ENCODE data around the gene STAG1. TPM values are rescaled to one million over a fixed set of nuclear protein-coding genes. Genes with fewer than 3 reads are reported as not detected.

The STAG1 gene
- total RNA-seq, 2 donors from 2014 or later, result 26.2 to 28.3 TPM

DNA sequence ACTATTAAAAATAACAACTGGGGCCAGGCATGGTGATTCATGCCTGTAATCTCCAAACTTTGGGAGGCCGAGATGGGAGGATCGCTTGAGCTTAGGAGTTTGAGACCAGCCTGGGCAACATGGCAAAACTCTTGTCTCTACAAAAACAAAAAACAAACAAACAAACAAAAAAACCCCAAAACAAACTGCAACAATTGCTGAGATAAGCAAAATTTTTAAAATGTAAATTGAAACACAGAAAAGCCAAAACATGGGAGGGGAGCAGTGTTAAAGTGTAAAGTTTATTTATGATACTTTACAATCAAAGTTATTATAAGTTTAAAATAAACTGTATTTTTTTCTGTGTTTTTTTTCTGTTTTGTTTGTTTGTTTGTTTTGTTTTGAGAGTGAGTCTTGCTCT, 294.4 kb downstream of the STAG1 start:
- 94 to 97% methylated on average over 2 of the region's 2 CpGs for WGBS, 2 donors
- no peaks in the 10 kb centered on the region for H3K4me1 ChIP-seq
- no peaks in the 10 kb centered on the region for H3K27me3 ChIP-seq

GRCh38 chr3:136456196-136456595, 296.0 kb downstream of the STAG1 start:
- WGBS, 2 donors, result 95 to 98% methylated on average over 2 of the region's 2 CpGs
- peaks cover 0 to 20% (median 0%) of the 10 kb centered on the region in 3 donors for H3K9me3 ChIP-seq
- no peak overlapping the region for H3K27ac ChIP-seq
- TF ChIP-seq, protein P1, sequence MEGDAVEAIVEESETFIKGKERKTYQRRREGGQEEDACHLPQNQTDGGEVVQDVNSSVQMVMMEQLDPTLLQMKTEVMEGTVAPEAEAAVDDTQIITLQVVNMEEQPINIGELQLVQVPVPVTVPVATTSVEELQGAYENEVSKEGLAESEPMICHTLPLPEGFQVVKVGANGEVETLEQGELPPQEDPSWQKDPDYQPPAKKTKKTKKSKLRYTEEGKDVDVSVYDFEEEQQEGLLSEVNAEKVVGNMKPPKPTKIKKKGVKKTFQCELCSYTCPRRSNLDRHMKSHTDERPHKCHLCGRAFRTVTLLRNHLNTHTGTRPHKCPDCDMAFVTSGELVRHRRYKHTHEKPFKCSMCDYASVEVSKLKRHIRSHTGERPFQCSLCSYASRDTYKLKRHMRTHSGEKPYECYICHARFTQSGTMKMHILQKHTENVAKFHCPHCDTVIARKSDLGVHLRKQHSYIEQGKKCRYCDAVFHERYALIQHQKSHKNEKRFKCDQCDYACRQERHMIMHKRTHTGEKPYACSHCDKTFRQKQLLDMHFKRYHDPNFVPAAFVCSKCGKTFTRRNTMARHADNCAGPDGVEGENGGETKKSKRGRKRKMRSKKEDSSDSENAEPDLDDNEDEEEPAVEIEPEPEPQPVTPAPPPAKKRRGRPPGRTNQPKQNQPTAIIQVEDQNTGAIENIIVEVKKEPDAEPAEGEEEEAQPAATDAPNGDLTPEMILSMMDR (IDR thresholded peaks at IDR 0.05), result no peak
- TF ChIP-seq POLR2A (IDR thresholded peaks at IDR 0.05), result no peak
- DNase-seq (no peak), ATAC-seq (no peak)
- H3K4me3 ChIP-seq, result no peak overlapping the region
- H3K36me3 ChIP-seq (replicated peaks in 1 of 2; ENCODE audit: insufficient read depth in 1 of 2, low read depth in 2 of 2), result no peaks in the 10 kb centered on the region
- H3K4me1 ChIP-seq, result no peaks in the 10 kb centered on the region
- H3K27me3 ChIP-seq, result no peaks in the 10 kb centered on the region
- intact Hi-C loops (cut with DNase I), result no loop called here

More for the DNA sequence above, 294.4 kb downstream of the STAG1 start:
- intact Hi-C loops (cut with DNase I), result no loop called here
- peaks cover 0 to 20% (median 0%) of the 10 kb centered on the region in 3 donors for H3K9me3 ChIP-seq
- H3K4me3 ChIP-seq, result no peak overlapping the region
- no peak overlapping the region for H3K27ac ChIP-seq
- DNase-seq, result no peak
- TF ChIP-seq, protein P1 (IDR thresholded peaks at IDR 0.05), result no peak
- no peak for TF ChIP-seq POLR2A (IDR thresholded peaks at IDR 0.05)
- no peaks in the 10 kb centered on the region for H3K36me3 ChIP-seq (replicated peaks in 1 of 2; ENCODE audit: insufficient read depth in 1 of 2, low read depth in 2 of 2)
- ATAC-seq, result no peak

DNA sequence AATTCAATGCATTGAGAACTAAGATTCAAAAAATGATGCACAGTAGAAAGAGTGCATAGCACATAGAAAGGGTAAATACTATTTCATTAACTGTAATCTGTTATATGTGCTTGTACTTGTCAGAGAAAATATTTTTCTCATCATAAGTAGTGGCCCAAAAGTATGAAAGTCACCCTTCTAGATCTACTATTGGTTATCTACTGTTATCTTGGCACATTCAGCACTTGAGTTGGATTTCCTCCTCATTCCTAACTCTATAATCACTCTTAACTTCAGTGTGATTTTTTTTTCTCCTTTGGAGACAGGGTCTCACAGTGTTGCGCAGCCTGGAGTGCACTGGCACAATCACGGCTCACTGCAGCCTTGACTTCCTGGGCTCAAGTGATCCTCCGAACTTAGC, 307.6 kb downstream of the STAG1 start:
- 92 to 100% methylated on average over 3 of the region's 3 CpGs for WGBS, 2 donors
- intact Hi-C loops (cut with DNase I), result no loop called here
- Histone ChIP-seq H3K4me3 (no peak overlapping the region), H3K4me1 (no peaks in the 10 kb centered on the region), H3K9me3 (no peaks in the 10 kb centered on the region), H3K27me3 (no peaks in the 10 kb centered on the region), H3K36me3 (replicated peaks in 1 of 2; ENCODE audit: insufficient read depth in 1 of 2, low read depth in 2 of 2) (peaks cover 5 to 13% of the 10 kb centered on the region in 2 donors), H3K27ac (no peak overlapping the region)
- no peak for DNase-seq
- no peak for ATAC-seq
- TF ChIP-seq, protein P1 (IDR thresholded peaks at IDR 0.05), result no peak
- no peak for TF ChIP-seq POLR2A (IDR thresholded peaks at IDR 0.05)

DNA sequence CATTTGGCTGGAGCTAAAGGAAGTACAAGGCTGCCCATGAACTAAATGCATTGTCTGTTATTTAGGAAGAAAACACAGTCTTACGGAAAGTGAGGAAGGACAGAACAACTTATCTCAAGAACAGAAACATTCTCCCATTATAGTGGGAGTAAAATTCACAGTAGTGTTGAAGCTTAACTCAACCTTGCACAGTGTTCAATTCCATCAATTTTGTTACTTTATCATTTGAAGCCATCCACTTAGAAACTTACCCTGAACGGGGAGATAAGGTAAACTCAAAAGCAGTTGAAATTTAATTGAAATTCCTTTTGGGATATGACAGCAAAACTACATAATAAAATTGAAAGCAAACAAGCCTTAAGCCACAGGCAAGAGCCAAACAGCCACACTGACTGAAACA, 315.1 kb downstream of the STAG1 start:
- TF ChIP-seq, protein P1 (IDR thresholded peaks at IDR 0.05), result no peak
- TF ChIP-seq POLR2A (IDR thresholded peaks at IDR 0.05), result no peak
- H3K4me3 ChIP-seq, result no peak overlapping the region
- no peaks in the 10 kb centered on the region for H3K9me3 ChIP-seq
- DNase-seq (no peak), ATAC-seq (no peak)
- H3K36me3 ChIP-seq (replicated peaks in 1 of 2; ENCODE audit: insufficient read depth in 1 of 2, low read depth in 2 of 2), result peaks cover 6 to 7% of the 10 kb centered on the region in 2 donors
- no peaks in the 10 kb centered on the region for H3K4me1 ChIP-seq
- H3K27me3 ChIP-seq, result no peaks in the 10 kb centered on the region
- 92 to 94% methylated on average over 2 of the region's 2 CpGs for WGBS, 2 donors
- intact Hi-C loops (cut with DNase I), result no loop called here
- H3K27ac ChIP-seq, result no peak overlapping the region

GRCh38 chr3:136434429-136434828, 317.7 kb downstream of the STAG1 start:
- TF ChIP-seq, protein P1 (IDR thresholded peaks at IDR 0.05), result no peak
- TF ChIP-seq POLR2A (IDR thresholded peaks at IDR 0.05), result no peak

More at GRCh38 chr3:136434429-136434828, 317.7 kb downstream of the STAG1 start:
- Histone ChIP-seq H3K4me3 (no peak overlapping the region), H3K27ac (no peak overlapping the region), H3K27me3 (no peaks in the 10 kb centered on the region), H3K9me3 (no peaks in the 10 kb centered on the region), H3K36me3 (replicated peaks in 1 of 2; ENCODE audit: insufficient read depth in 1 of 2, low read depth in 2 of 2) (peaks cover 0 to 2% of the 10 kb centered on the region in 2 donors), H3K4me1 (no peaks in the 10 kb centered on the region)
- no peak for DNase-seq
- ATAC-seq, result no peak
- intact Hi-C loops (cut with DNase I), result no loop called here
- 67 to 74% methylated on average over 2 of the region's 2 CpGs for WGBS, 2 donors

All from body of pancreas (tissue), 4 donors.